ENCODE data around the gene CDH23. TPM values are rescaled to one million over a fixed set of nuclear protein-coding genes. Genes with fewer than 3 reads are reported as not detected.

Gene CDH23
- polyA plus RNA-seq, 1 donor from 2014 or later: 6.6 TPM

DNA sequence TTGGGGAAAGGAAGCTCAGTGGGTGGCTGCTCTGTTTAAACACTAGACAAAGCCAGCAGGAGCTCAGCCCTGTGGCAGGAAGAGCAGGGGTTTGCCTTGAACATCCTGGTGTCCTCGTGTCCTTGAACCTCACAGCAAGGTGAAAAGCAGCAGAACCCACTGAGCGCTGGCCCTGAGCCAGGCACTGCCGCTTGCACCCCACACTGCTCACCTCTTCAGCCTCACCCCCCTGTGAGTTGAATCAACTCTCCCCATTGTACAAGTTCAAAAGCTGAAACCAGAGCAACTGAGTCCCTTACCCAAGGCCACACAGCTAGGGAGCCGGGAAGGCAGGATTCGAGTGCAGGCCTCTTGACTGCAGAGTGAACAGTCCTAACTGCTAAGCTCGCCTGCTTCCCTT, 45.6 kb upstream of the CDH23 start:
- Histone ChIP-seq H3K4me3 (ENCODE audit: low read length) (no peak overlapping the region), H3K4me2 (ENCODE audit: low read length) (no peak overlapping the region), H3K9me2 (ENCODE audit: insufficient read depth, low read length) (no peaks in the 10 kb centered on the region), H3F3A (ENCODE audit: insufficient read depth, low read length, poor library complexity, severe bottlenecking) (no peaks in the 10 kb centered on the region), H3K9ac (ENCODE audit: low read length) (no peak overlapping the region), H3K36me3 (ENCODE audit: insufficient read depth, low read length) (no peaks in the 10 kb centered on the region), H3K27ac (ENCODE audit: low read length) (no peak overlapping the region), H2AFZ (ENCODE audit: low read depth, low read length) (no peak overlapping the region), H3K9me3 (ENCODE audit: low read length) (no peaks in the 10 kb centered on the region), H3K79me2 (replicated peaks; ENCODE audit: insufficient read depth, low read length) (no peaks in the 10 kb centered on the region), H3K27me3 (ENCODE audit: insufficient read depth, low read depth, low read length) (no peaks in the 10 kb centered on the region), H4K20me1 (ENCODE audit: insufficient read depth) (no peaks in the 10 kb centered on the region)
- TF ChIP-seq MXI1 (conservative IDR thresholded peaks at IDR 0.05; ENCODE audit: poor library complexity, severe bottlenecking) (no peak), TAF1 (IDR thresholded peaks at IDR 0.05; ENCODE audit: low read depth) (no peak), SMC3 (conservative IDR thresholded peaks at IDR 0.05; ENCODE audit: poor library complexity) (no peak), EP300 (conservative IDR thresholded peaks at IDR 0.05; ENCODE audit: poor library complexity, severe bottlenecking) (no peak), POLR2AphosphoS5 (IDR thresholded peaks at IDR 0.05) (no peak), EZH2 (IDR thresholded peaks at IDR 0.05; ENCODE audit: borderline replicate concordance, insufficient read depth, low read length, poor library complexity, severe bottlenecking) (no peak), RAD21 (conservative IDR thresholded peaks at IDR 0.05) (no peak)
- TF ChIP-seq, protein P1, sequence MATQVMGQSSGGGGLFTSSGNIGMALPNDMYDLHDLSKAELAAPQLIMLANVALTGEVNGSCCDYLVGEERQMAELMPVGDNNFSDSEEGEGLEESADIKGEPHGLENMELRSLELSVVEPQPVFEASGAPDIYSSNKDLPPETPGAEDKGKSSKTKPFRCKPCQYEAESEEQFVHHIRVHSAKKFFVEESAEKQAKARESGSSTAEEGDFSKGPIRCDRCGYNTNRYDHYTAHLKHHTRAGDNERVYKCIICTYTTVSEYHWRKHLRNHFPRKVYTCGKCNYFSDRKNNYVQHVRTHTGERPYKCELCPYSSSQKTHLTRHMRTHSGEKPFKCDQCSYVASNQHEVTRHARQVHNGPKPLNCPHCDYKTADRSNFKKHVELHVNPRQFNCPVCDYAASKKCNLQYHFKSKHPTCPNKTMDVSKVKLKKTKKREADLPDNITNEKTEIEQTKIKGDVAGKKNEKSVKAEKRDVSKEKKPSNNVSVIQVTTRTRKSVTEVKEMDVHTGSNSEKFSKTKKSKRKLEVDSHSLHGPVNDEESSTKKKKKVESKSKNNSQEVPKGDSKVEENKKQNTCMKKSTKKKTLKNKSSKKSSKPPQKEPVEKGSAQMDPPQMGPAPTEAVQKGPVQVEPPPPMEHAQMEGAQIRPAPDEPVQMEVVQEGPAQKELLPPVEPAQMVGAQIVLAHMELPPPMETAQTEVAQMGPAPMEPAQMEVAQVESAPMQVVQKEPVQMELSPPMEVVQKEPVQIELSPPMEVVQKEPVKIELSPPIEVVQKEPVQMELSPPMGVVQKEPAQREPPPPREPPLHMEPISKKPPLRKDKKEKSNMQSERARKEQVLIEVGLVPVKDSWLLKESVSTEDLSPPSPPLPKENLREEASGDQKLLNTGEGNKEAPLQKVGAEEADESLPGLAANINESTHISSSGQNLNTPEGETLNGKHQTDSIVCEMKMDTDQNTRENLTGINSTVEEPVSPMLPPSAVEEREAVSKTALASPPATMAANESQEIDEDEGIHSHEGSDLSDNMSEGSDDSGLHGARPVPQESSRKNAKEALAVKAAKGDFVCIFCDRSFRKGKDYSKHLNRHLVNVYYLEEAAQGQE (IDR thresholded peaks at IDR 0.05; ENCODE audit: borderline replicate concordance): no peak
- TF ChIP-seq, protein P2, sequence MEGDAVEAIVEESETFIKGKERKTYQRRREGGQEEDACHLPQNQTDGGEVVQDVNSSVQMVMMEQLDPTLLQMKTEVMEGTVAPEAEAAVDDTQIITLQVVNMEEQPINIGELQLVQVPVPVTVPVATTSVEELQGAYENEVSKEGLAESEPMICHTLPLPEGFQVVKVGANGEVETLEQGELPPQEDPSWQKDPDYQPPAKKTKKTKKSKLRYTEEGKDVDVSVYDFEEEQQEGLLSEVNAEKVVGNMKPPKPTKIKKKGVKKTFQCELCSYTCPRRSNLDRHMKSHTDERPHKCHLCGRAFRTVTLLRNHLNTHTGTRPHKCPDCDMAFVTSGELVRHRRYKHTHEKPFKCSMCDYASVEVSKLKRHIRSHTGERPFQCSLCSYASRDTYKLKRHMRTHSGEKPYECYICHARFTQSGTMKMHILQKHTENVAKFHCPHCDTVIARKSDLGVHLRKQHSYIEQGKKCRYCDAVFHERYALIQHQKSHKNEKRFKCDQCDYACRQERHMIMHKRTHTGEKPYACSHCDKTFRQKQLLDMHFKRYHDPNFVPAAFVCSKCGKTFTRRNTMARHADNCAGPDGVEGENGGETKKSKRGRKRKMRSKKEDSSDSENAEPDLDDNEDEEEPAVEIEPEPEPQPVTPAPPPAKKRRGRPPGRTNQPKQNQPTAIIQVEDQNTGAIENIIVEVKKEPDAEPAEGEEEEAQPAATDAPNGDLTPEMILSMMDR (IDR thresholded peaks at IDR 0.05; ENCODE audit: poor library complexity, severe bottlenecking): no peak

DNA sequence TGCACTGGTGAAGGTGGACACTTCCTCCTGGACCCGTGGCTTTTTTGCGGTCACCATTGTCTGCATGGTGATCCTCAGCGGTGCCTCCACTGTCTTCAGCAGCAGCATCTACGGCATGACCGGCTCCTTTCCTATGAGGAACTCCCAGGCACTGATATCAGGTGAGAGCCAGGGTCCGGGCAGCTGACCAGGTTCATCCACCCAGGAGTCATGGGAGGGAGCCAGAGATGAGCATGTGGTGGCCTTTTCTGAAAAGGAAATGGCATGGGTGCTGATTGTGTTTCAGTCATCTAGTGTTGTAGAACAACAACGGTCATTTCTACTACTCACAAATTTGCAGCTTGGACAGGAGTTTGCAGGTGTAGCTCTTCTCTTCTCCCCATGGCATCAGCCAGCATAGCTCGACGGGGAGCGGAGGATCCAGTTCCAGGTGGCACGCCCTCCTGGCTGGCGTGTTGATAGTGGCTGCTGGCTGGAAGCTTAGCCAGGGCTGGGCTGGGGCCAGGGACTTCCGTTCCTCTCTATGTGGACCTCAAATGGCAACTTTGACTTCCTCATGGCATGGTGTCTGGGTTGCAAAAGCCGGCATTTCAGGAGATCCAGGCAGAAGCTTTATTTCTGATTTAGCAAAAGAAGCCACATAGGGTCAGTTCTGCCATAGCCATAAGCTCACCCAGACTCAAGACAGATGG, 44.9 kb upstream of the CDH23 start:
- Histone ChIP-seq H4K20me1 (ENCODE audit: insufficient read depth) (no peaks in the 10 kb centered on the region), H2AFZ (ENCODE audit: low read depth, low read length) (no peak overlapping the region), H3K27me3 (ENCODE audit: insufficient read depth, low read depth, low read length) (no peaks in the 10 kb centered on the region), H3F3A (ENCODE audit: insufficient read depth, low read length, poor library complexity, severe bottlenecking) (no peaks in the 10 kb centered on the region), H3K79me2 (replicated peaks; ENCODE audit: insufficient read depth, low read length) (no peaks in the 10 kb centered on the region), H3K9me2 (ENCODE audit: insufficient read depth, low read length) (no peaks in the 10 kb centered on the region), H3K4me2 (ENCODE audit: low read length) (no peak overlapping the region), H3K36me3 (ENCODE audit: insufficient read depth, low read length) (no peaks in the 10 kb centered on the region), H3K9me3 (ENCODE audit: low read length) (no peaks in the 10 kb centered on the region), H3K27ac (ENCODE audit: low read length) (no peak overlapping the region), H3K9ac (ENCODE audit: low read length) (no peak overlapping the region), H3K4me3 (ENCODE audit: low read length) (no peak overlapping the region)
- TF ChIP-seq TAF1 (IDR thresholded peaks at IDR 0.05; ENCODE audit: low read depth) (no peak), RAD21 (conservative IDR thresholded peaks at IDR 0.05) (no peak), EZH2 (IDR thresholded peaks at IDR 0.05; ENCODE audit: borderline replicate concordance, insufficient read depth, low read length, poor library complexity, severe bottlenecking) (no peak), SMC3 (conservative IDR thresholded peaks at IDR 0.05; ENCODE audit: poor library complexity) (no peak), POLR2AphosphoS5 (IDR thresholded peaks at IDR 0.05) (no peak), EP300 (conservative IDR thresholded peaks at IDR 0.05; ENCODE audit: poor library complexity, severe bottlenecking) (no peak), MXI1 (conservative IDR thresholded peaks at IDR 0.05; ENCODE audit: poor library complexity, severe bottlenecking) (no peak)
- TF ChIP-seq, protein P2 (IDR thresholded peaks at IDR 0.05; ENCODE audit: poor library complexity, severe bottlenecking): no peak
- TF ChIP-seq, protein P1 (IDR thresholded peaks at IDR 0.05; ENCODE audit: borderline replicate concordance): no peak

All from neural cell (in vitro differentiated cells).